H9 (cell line): ENCODE results near the gene IGLL1. TPM values are rescaled to one million over a fixed set of nuclear protein-coding genes. Genes with fewer than 3 reads are reported as not detected.

Experiments
- DNase-seq: peaks from one replicate; pipeline ENCODE4 v3.0.0-alpha.2; 2017
- H2AFZ ChIP-seq: one replicate; pipeline ENCODE4 v1.6.1; 2013; ENCODE audit warnings: mild to moderate bottlenecking, low read length, control low read depth, moderate library complexity
- H2AK5ac ChIP-seq: 2 replicates; pipeline ENCODE4 v1.6.1; 2013; ENCODE audit warnings: low read length, control low read depth, mixed read lengths; ENCODE audit not compliant: insufficient read length
- H2BK120ac ChIP-seq: one replicate; pipeline ENCODE4 v1.6.1; 2013; ENCODE audit warnings: low read depth, mild to moderate bottlenecking, low read length, control low read depth, inconsistent platforms; ENCODE audit not compliant: poor library complexity, severe bottlenecking
- H2BK12ac ChIP-seq: 2 replicates; pipeline ENCODE4 v1.6.1; 2013; ENCODE audit warnings: low read length, control low read depth, mixed read lengths, low read depth; ENCODE audit not compliant: insufficient read length
- H2BK15ac ChIP-seq: 2 replicates; pipeline ENCODE4 v1.6.1; 2013; ENCODE audit warnings: low read depth, low read length, control low read depth
- H2BK20ac ChIP-seq: one replicate; pipeline ENCODE4 v1.6.1; 2013; ENCODE audit warnings: low read depth, mild to moderate bottlenecking, low read length, control low read depth, inconsistent platforms; ENCODE audit not compliant: poor library complexity, severe bottlenecking
- H2BK5ac ChIP-seq: 2 replicates; pipeline ENCODE4 v1.6.1; 2013; ENCODE audit warnings: low read length, control low read depth, mixed read lengths; ENCODE audit not compliant: insufficient read length
- H3K14ac ChIP-seq: 2 replicates; pipeline ENCODE4 v1.6.1; 2013; ENCODE audit warnings: low read length, control low read depth; ENCODE audit not compliant: insufficient read depth
- H3K18ac ChIP-seq: 2 replicates; pipeline ENCODE4 v1.6.1; 2013; ENCODE audit warnings: low read depth, mild to moderate bottlenecking, mixed read lengths, low read length, control low read depth; ENCODE audit not compliant: insufficient read length
- H3K23ac ChIP-seq: 2 replicates; pipeline ENCODE4 v1.6.1; 2013; ENCODE audit warnings: low read length, control low read depth, mixed read lengths, low read depth; ENCODE audit not compliant: insufficient read length
- H3K23me2 ChIP-seq: 2 replicates; pipeline ENCODE4 v1.6.1; 2013; ENCODE audit warnings: low read depth, mild to moderate bottlenecking, mixed read lengths, low read length, control low read depth; ENCODE audit not compliant: insufficient read length, poor library complexity, severe bottlenecking
- H3K27ac ChIP-seq: 2 replicates; pipeline ENCODE4 v1.5.1; 2013; ENCODE audit warnings: low read length, control low read depth, mixed read lengths, low read depth; ENCODE audit not compliant: insufficient read length
- H3K27me3 ChIP-seq: 2 replicates; pipeline ENCODE4 v1.6.1; 2013; ENCODE audit warnings: low read length, control low read depth, inconsistent platforms; ENCODE audit not compliant: insufficient read depth
- H3K4ac ChIP-seq: 2 replicates; pipeline ENCODE4 v1.6.1; 2013; ENCODE audit warnings: low read depth, mild to moderate bottlenecking, control low read depth, inconsistent platforms, low read length, moderate library complexity
- H3K4me1 ChIP-seq: 2 replicates; pipeline ENCODE4 v1.6.1; 2013; ENCODE audit warnings: low read length, control low read depth, inconsistent platforms; ENCODE audit not compliant: insufficient read depth
- H3K4me2 ChIP-seq: 2 replicates; pipeline ENCODE4 v1.6.1; 2013; ENCODE audit warnings: low read length, control low read depth, mixed read lengths; ENCODE audit not compliant: insufficient read length, insufficient read depth
- H3K56ac ChIP-seq: 2 replicates; pipeline ENCODE4 v1.6.1; 2013; ENCODE audit warnings: low read depth, mild to moderate bottlenecking, mixed read lengths, low read length, control low read depth; ENCODE audit not compliant: insufficient read length
- H3K79me1 ChIP-seq: 2 replicates; pipeline ENCODE4 v1.6.1; 2013; ENCODE audit warnings: low read depth, mild to moderate bottlenecking, moderate library complexity, low read length, control low read depth, inconsistent platforms; ENCODE audit not compliant: insufficient read depth, poor library complexity, severe bottlenecking
- H3K79me2 ChIP-seq: 2 replicates; pipeline ENCODE4 v1.6.1; 2013; ENCODE audit warnings: low read length, control low read depth, inconsistent platforms; ENCODE audit not compliant: insufficient read depth
- H3K9ac ChIP-seq: 2 replicates; pipeline ENCODE4 v1.6.1; 2013; ENCODE audit warnings: low read length, control low read depth, mixed read lengths; ENCODE audit not compliant: insufficient read length; ENCODE audit errors: extremely low read depth
- H3K9me3 ChIP-seq: one replicate; pipeline ENCODE4 v1.6.1; 2013; ENCODE audit warnings: low read depth, low read length, inconsistent platforms; ENCODE audit not compliant: control insufficient read depth
- H3T11ph ChIP-seq: one replicate; pipeline ENCODE4 v1.6.1; 2013; ENCODE audit warnings: mild to moderate bottlenecking, low read length, control low read depth, inconsistent platforms
- H4K20me1 ChIP-seq: one replicate; pipeline ENCODE4 v1.6.1; 2013; ENCODE audit not compliant: control insufficient read depth, insufficient read length, insufficient read depth
- H4K5ac ChIP-seq: 2 replicates; pipeline ENCODE4 v1.6.1; 2013; ENCODE audit warnings: low read depth, mild to moderate bottlenecking, mixed read lengths, low read length, control low read depth; ENCODE audit not compliant: insufficient read length
- H4K8ac ChIP-seq: replicated peaks from 2 replicates; pipeline ENCODE4 v1.6.1; 2013; ENCODE audit warnings: low read length, control low read depth, mixed read lengths, low read depth; ENCODE audit not compliant: insufficient read length
- H4K91ac ChIP-seq: 2 replicates; pipeline ENCODE4 v1.6.1; 2013; ENCODE audit warnings: low read depth, mild to moderate bottlenecking, moderate library complexity, mixed read lengths, low read length, control low read depth; ENCODE audit not compliant: insufficient read length
- H3K27ac Mint-ChIP-seq, 3 experiments: 2 replicates in 2 of 3; 3 replicates in 1 of 3; pipeline ENCODE4 v1.8.0; 2020 to 2021; ENCODE audit warnings: mixed read lengths in 3 of 3, mild to moderate bottlenecking in 1 of 3, moderate library complexity in 1 of 3
- H3K27me3 Mint-ChIP-seq: 2 replicates; pipeline ENCODE4 v1.8.0; 2021; ENCODE audit warnings: low read depth, mild to moderate bottlenecking, moderate library complexity, mixed read lengths
- H3K36me3 Mint-ChIP-seq, 3 experiments: 2 replicates in 2 of 3; 3 replicates in 1 of 3; pipeline ENCODE4 v1.8.0; 2020 to 2021; ENCODE audit warnings: low read depth in 3 of 3, mixed read lengths in 3 of 3; ENCODE audit not compliant: insufficient read depth in 1 of 3
- H3K4me1 Mint-ChIP-seq, 2 experiments: 2 replicates each; pipeline ENCODE4 v1.8.0; 2020; ENCODE audit warnings: mixed read lengths in 2 of 2
- H3K4me3 Mint-ChIP-seq, 2 experiments: 2 replicates in 1 of 2; 3 replicates in 1 of 2; pipeline ENCODE4 v1.8.0; 2020 to 2021; ENCODE audit warnings: mild to moderate bottlenecking in 2 of 2, mixed read lengths in 2 of 2, moderate library complexity in 1 of 2
- H3K9me3 Mint-ChIP-seq, 2 experiments: 2 replicates in 1 of 2; 3 replicates in 1 of 2; pipeline ENCODE4 v1.8.0; 2020; ENCODE audit warnings: mild to moderate bottlenecking in 2 of 2, mixed read lengths in 2 of 2, moderate library complexity in 1 of 2
- CTCF ChIP-seq: fragments of 200-600 bp; sonication (generic); conservative IDR thresholded peaks from 3 replicates; pipeline ENCODE4 v1.8.0; 2021; ENCODE audit warnings: antibody characterized with exemption, mild to moderate bottlenecking
- WGBS: extraction: QIAGEN DNeasy Blood & Tissue Kit; methylation state at CpG from one replicate; pipeline ENCODE4 v1.1.7; 2013; ENCODE audit warnings: missing lambda C conversion rate, low lambda C conversion rate, mixed read lengths; ENCODE audit not compliant: insufficient read length; ENCODE audit errors: extremely low coverage; 5-methylcytosine and 5-hydroxymethylcytosine counted together
- total RNA-seq: library from RNA; stranded (reverse); gene quantifications from 2 replicates; pipeline ENCODE4 v1.2.1, GENCODE V29; 2021

IGLL1 gene
- total RNA-seq, 1 experiment from 2014 or later, result not detected

GRCh38 chr22:23576681-23577080 lies 3.4 kb downstream of the IGLL1 start:
- Histone ChIP-seq H2BK15ac (no peak overlapping the region), H2AFZ (no peak overlapping the region), H3T11ph (no peak overlapping the region), H3K4me1 (no peaks in the 10 kb centered on the region), H2AK5ac (no peak overlapping the region), H3K9ac (no peak overlapping the region), H3K27me3 (no peaks in the 10 kb centered on the region), H3K4ac (no peak overlapping the region), H3K27ac (no peak overlapping the region), H3K4me2 (no peak overlapping the region), H4K20me1 (no peaks in the 10 kb centered on the region), H3K14ac (no peak overlapping the region), H2BK20ac (no peak overlapping the region), H2BK5ac (no peak overlapping the region), H4K8ac (no peak overlapping the region), H3K79me1 (no peaks in the 10 kb centered on the region), H3K18ac (no peak overlapping the region), H3K23ac (no peak overlapping the region), H4K5ac (no peak overlapping the region), H2BK120ac (no peak overlapping the region), H3K56ac (no peak overlapping the region), H3K23me2 (no peaks in the 10 kb centered on the region), H3K79me2 (no peaks in the 10 kb centered on the region), H2BK12ac (no peak overlapping the region), H4K91ac (no peak overlapping the region), H3K9me3 (no peaks in the 10 kb centered on the region)
- TF ChIP-seq CTCF, result no peak
- no peak for DNase-seq
- peaks cover 0 to 2% of the 10 kb centered on the region in 2 experiments; a peak in 1 of 4 replicates for H3K4me1 Mint-ChIP-seq
- H3K27ac Mint-ChIP-seq, result no peak overlapping the region
- no peak overlapping the region for H3K4me3 Mint-ChIP-seq
- WGBS, result no CpG with 5 or more reads among the region's 5 CpGs
- H3K36me3 Mint-ChIP-seq, result peaks cover 0 to 4% (median 0%) of the 10 kb centered on the region in 3 experiments; a peak in 1 of 7 replicates
- H3K27me3 Mint-ChIP-seq, result peaks cover 50% of the 10 kb centered on the region
- peaks cover 3 to 7% of the 10 kb centered on the region in 2 experiments; a peak in 4 of 5 replicates for H3K9me3 Mint-ChIP-seq
